MM.1S (cell line): ENCODE results near the gene COL6A5.

ENCODE experiments used
- DNase-seq: peaks from one replicate; pipeline ENCODE4 v3.0.0-alpha.2; 2015
- H2AFZ ChIP-seq: fragments of 300-600 bp; sonication (generic); 2 replicates; pipeline ENCODE4 v1.6.0; 2016; ENCODE audit warnings: antibody characterized with exemption, low read length
- H3F3A ChIP-seq: fragments of 300-600 bp; sonication (generic); 2 replicates; pipeline ENCODE4 v1.6.1; 2016; ENCODE audit warnings: mild to moderate bottlenecking, antibody characterized with exemption, low read length, moderate library complexity, mixed read lengths; ENCODE audit not compliant: insufficient read depth
- H3K27ac ChIP-seq: fragments of 300-600 bp; sonication (generic); 2 replicates; pipeline ENCODE4 v1.5.1; 2016; ENCODE audit warnings: mild to moderate bottlenecking, low read length
- H3K27me3 ChIP-seq: fragments of 300-600 bp; sonication (generic); replicated peaks from 2 replicates; pipeline ENCODE4 v1.6.0; 2016; ENCODE audit warnings: low read length; ENCODE audit not compliant: insufficient read depth
- H3K36me3 ChIP-seq: fragments of 300-600 bp; sonication (generic); replicated peaks from 2 replicates; pipeline ENCODE4 v1.6.1; 2016; ENCODE audit warnings: mild to moderate bottlenecking, low read length, mixed read lengths; ENCODE audit not compliant: insufficient read depth
- H3K4me1 ChIP-seq: fragments of 300-600 bp; sonication (generic); 2 replicates; pipeline ENCODE4 v1.6.1; 2016; ENCODE audit warnings: low read length, mixed read lengths
- H3K4me2 ChIP-seq: fragments of 300-600 bp; sonication (generic); 2 replicates; pipeline ENCODE4 v1.6.0; 2016; ENCODE audit warnings: low read depth, low read length
- H3K4me3 ChIP-seq: fragments of 300-600 bp; sonication (generic); 2 replicates; pipeline ENCODE4 v1.5.1; 2016; ENCODE audit warnings: low read length, mixed read lengths
- H3K79me2 ChIP-seq: fragments of 300-600 bp; sonication (generic); 2 replicates; pipeline ENCODE4 v1.6.1; 2016; ENCODE audit warnings: mixed run types, low read length, mixed read lengths
- H3K9ac ChIP-seq: fragments of 300-600 bp; sonication (generic); 2 replicates; pipeline ENCODE4 v1.6.1; 2016; ENCODE audit warnings: low read length, mixed read lengths
- H3K9me2 ChIP-seq: fragments of 300-600 bp; sonication (generic); replicated peaks from 2 replicates; pipeline ENCODE4 v1.6.1; 2016; ENCODE audit warnings: mild to moderate bottlenecking, low read length, mixed read lengths; ENCODE audit not compliant: insufficient read depth
- H3K9me3 ChIP-seq: fragments of 300-600 bp; sonication (generic); replicated peaks from 2 replicates; pipeline ENCODE4 v1.6.1; 2016; ENCODE audit warnings: mild to moderate bottlenecking, low read length, mixed read lengths; ENCODE audit not compliant: insufficient read depth
- H4K20me1 ChIP-seq: fragments of 300-600 bp; sonication (generic); 2 replicates; pipeline ENCODE4 v1.6.1; 2016; ENCODE audit warnings: mild to moderate bottlenecking, low read length, moderate library complexity, mixed read lengths; ENCODE audit not compliant: insufficient read depth
- CTCF ChIP-seq: fragments of 300-600 bp; sonication (generic); IDR thresholded peaks from 2 replicates; pipeline ENCODE4 v1.5.1; 2016; ENCODE audit warnings: antibody characterized with exemption, low read length, mixed read lengths
- EZH2 ChIP-seq: fragments of 300-600 bp; sonication (generic); optimal IDR thresholded peaks from 2 replicates; pipeline ENCODE3; 2017; ENCODE audit warnings: low read depth, mild to moderate bottlenecking, antibody characterized with exemption, low read length, mixed read lengths
- EZH2phosphoT487 ChIP-seq: fragments of 300-600 bp; sonication (generic); IDR thresholded peaks from 2 replicates; pipeline ENCODE4 v1.6.1; 2018; ENCODE audit warnings: antibody characterized with exemption, low read length

COL6A5 gene

DNA sequence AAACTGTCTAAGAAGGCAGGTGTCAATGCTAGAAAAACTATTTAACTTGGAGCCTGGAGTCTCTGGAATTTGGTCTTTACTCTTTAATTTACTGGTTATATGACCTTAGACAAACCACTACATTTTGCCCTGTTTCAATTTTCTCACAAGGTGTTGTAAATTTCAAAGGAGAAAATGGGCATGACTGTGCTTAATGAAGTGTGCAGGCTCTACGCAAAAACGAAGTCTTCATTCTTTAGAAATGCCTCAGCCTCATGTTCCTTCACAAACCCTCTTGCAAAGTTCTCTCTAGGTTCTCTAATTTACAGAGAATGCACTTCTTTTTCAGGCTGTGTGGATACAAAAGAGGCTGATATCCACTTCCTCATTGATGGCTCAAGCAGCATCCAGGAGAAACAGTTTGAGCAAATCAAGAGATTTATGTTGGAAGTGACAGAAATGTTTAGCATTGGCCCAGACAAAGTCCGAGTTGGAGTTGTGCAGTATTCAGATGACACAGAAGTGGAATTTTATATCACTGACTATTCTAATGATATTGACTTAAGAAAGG lies 39.1 kb downstream of the COL6A5 start:
- no peaks in the 10 kb centered on the region for H4K20me1 ChIP-seq
- H3F3A ChIP-seq: no peaks in the 10 kb centered on the region
- no peaks in the 10 kb centered on the region for H3K9me2 ChIP-seq
- H3K4me1 ChIP-seq: no peaks in the 10 kb centered on the region
- no peak for DNase-seq
- no peak overlapping the region for H3K4me3 ChIP-seq
- H3K79me2 ChIP-seq: no peaks in the 10 kb centered on the region
- H3K36me3 ChIP-seq: no peaks in the 10 kb centered on the region
- no peak overlapping the region for H3K27ac ChIP-seq
- H2AFZ ChIP-seq: no peak overlapping the region
- no peaks in the 10 kb centered on the region for H3K9me3 ChIP-seq
- no peaks in the 10 kb centered on the region for H3K27me3 ChIP-seq
- H3K9ac ChIP-seq: no peak overlapping the region
- no peak overlapping the region for H3K4me2 ChIP-seq
- TF ChIP-seq EZH2 (no peak), CTCF (no peak), EZH2phosphoT487 (no peak)

DNA sequence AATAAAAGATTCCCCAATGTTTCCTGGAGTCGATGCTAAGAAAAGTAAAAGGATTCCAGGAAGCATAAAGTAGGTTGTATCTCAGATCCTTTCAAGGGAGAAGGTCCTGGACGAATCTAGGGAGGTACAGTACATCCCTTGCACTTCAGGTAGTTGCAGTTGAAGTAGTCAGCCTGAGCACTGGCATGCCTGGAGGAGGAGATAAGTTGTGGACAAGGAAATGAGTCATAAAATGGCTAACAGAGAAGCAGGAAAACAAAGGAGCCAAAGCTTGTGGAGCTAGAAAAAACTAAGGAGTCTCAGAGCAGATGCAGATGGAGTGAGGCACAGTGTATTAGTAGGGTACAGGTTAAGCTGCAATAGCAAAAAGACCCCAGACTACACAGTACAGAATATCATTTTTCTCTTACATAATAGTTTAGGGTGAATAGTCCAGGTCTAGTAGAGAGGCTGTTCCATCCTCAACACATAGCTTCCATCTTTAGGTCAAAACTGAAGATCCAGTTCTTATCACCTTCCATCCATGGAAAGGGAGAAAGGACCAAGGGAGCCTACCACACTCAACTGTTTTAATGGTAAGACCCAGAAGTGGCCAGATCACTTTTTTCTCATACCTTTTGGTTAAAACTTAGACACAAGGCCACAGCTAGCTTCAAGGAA lies 41.3 kb downstream of the COL6A5 start:
- no peak overlapping the region for H2AFZ ChIP-seq
- TF ChIP-seq EZH2phosphoT487: no peak
- TF ChIP-seq CTCF: no peak
- no peak for TF ChIP-seq EZH2
- H3K9ac ChIP-seq: no peak overlapping the region
- H3F3A ChIP-seq: no peaks in the 10 kb centered on the region
- H3K9me2 ChIP-seq: no peaks in the 10 kb centered on the region
- no peaks in the 10 kb centered on the region for H3K9me3 ChIP-seq
- DNase-seq: no peak
- no peak overlapping the region for H3K27ac ChIP-seq
- no peaks in the 10 kb centered on the region for H4K20me1 ChIP-seq
- no peak overlapping the region for H3K4me2 ChIP-seq
- H3K4me1 ChIP-seq: no peaks in the 10 kb centered on the region
- H3K36me3 ChIP-seq: no peaks in the 10 kb centered on the region
- H3K4me3 ChIP-seq: no peak overlapping the region
- no peaks in the 10 kb centered on the region for H3K79me2 ChIP-seq
- no peaks in the 10 kb centered on the region for H3K27me3 ChIP-seq

DNA sequence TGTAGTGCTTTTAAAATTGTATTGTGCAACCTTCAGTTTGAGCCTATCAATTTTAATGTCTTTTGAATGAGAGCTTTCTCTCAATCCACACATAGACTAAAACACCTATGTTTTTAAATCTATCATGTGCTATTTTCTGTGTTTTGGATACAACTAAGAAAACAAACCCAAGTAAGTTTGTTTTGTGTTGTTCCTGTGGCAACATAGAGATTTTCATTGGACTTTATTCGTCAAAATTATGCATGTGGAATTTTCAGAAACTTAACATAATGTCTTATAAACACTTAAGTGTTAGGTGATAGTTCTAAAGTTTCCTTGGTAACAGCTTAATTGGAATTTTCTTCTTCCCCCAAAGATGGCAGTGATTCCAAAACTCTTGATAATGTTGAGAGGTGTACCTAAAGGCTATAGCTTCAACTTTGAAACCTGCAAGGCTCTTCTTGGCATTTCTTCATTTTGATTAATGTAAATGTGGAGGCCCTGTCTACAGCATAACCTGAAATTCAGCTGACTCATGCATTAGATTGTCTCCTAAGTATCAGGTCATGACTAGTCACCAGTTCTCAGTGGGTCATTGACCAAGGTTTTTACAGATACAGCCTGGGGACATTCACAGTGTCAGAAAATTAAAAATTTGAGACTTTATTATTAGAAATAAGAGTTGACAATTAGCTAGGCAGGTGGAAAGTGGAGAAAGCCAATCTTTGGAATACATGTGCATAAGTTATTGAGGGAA lies 44.4 kb downstream of the COL6A5 start:
- no peak overlapping the region for H3K27ac ChIP-seq
- H2AFZ ChIP-seq: no peak overlapping the region
- DNase-seq: no peak
- no peak overlapping the region for H3K9ac ChIP-seq
- H3K79me2 ChIP-seq: no peaks in the 10 kb centered on the region
- TF ChIP-seq EZH2phosphoT487 (no peak), CTCF (no peak), EZH2 (no peak)
- no peaks in the 10 kb centered on the region for H3K4me1 ChIP-seq
- no peaks in the 10 kb centered on the region for H3K9me2 ChIP-seq
- H3K27me3 ChIP-seq: no peaks in the 10 kb centered on the region
- no peaks in the 10 kb centered on the region for H3F3A ChIP-seq
- no peaks in the 10 kb centered on the region for H3K9me3 ChIP-seq
- no peaks in the 10 kb centered on the region for H3K36me3 ChIP-seq
- H3K4me2 ChIP-seq: no peak overlapping the region
- H3K4me3 ChIP-seq: no peak overlapping the region
- no peaks in the 10 kb centered on the region for H4K20me1 ChIP-seq
